Activated naive CD4-positive, alpha-beta T cell treated with anti-CD3 and anti-CD28 coated beads, Interleukin-2, amount 50 U/mL, for 16 hours (primary cell): ENCODE results near the gene FGD5.
"Not testable (repeated sequence)": the region's sequence is repeated elsewhere in the genome, so short reads cannot be mapped to it uniquely, and the experiment has no call there.

Source experiments
- DNase-seq: peaks from one replicate; pipeline ENCODE4 v3.0.0-alpha.2; 2020

Gene FGD5

GRCh38 chr3:14808025-14808424 is 10.7 kb upstream of the FGD5 start:
- no peak for DNase-seq

DNA sequence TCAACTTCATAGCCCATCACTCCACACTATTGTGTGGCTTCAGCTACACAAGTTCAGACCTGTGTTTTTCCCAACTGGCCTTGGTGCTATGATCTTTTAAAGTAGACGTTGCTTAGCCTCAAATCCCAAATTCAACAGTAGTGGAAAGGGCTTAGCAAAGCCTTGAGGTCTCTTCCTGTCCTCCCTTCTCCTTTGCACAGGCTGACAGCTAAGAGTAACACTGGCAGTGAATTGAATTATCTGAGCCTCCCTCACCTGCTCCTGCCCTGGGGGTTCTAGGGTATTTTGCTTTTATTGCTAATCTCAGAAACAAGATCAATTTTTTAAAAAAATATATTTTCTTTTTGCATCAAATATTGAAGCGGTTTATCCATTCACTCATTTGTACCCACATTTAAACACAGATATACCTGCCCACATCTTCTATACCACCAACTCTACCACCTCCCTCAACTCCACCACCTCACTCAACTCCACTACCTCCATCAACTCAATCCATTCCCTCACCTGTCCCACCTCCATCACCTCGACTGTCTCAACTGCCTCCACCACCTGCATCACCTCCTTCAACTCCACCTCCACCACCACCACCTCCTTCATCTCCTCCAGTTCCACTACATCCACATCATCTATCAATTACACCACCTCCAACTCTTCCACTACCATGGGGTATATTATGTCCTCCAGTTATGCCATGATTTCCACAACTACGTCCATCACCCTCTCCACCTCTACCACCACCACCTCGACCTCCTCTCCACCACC is 10.1 kb upstream of the FGD5 start:
- DNase-seq: no peak

GRCh38 chr3:14809611-14810010 is 9.2 kb upstream of the FGD5 start:
- not testable (repeated sequence) for DNase-seq

DNA sequence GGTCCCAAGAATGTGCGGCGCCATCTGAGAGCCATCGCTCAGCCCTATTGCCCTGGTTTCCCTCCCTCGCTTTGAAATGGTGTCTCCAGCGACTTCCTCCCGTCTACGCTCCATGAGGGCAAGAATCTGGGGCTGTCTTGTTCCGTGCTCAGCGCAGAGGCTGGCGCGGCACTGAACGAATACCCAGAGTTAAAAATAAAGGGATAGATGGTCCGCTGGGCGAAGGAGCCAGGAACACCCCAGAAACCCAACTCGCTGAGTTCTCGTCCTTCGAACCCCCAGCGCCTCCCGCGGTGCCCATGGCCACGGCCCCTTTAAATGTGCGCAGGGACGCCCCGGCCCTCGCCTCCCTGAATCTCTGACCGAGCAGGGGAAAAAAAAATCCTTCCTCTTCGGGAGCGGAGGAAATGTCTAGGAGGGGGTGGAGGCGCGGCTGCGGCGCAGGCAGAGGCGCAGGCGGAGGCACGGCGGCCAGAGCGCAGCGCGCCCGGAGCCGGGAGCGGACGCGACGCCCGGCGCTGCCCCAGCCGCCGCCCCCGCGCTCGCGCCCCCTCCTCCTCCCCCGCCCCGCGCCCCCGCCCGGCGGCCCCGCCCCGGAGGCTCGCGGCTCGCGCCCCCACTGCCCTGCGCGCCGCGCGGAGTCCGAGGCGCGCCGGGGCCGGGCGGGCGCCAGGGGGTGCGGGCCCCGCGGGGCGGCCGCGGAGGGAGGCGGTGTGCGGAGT is 8.5 kb upstream of the FGD5 start:
- DNase-seq: no peak

DNA sequence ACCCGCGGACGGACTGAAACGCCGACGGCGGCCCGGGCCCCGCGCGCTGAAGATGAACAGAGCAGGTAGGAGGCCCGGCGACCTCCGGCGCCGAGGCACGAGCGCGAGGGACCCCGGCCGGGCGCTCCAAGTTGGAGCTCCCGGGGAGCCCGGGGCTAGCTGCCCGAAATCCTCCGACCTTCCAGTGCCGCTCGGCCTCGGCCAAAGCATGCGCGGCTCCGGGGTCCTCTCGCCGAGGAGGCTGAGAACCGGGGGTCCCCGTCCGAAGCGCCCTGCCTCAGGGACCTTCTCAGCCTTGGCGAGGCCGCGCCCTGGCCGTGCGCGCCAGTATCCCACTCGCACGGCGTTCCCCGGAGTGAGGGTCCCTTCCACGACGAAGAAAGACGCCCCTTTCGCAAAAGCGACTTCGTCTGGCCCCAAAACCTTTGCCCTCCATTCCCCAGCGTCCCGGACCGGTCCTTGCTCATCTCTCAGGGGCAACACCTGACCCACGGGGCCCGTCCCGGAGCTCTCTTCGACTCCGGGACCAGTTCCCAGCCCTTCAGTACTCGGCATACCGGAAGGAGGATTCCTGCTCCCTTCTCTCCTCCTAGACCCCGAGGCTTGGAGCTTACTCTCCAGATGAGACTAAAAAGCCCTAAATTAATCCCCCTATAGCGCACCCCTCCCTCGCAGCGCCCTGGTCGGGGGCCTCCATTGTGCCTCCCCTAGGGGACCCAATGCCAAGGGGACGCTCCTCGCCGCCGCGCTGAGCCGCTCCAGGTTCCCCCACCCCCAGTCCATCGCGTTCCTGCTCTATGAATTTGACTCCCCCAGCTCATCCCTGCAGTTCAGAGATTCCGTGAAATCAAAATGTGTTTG is 7.7 kb upstream of the FGD5 start:
- DNase-seq: no peak

DNA sequence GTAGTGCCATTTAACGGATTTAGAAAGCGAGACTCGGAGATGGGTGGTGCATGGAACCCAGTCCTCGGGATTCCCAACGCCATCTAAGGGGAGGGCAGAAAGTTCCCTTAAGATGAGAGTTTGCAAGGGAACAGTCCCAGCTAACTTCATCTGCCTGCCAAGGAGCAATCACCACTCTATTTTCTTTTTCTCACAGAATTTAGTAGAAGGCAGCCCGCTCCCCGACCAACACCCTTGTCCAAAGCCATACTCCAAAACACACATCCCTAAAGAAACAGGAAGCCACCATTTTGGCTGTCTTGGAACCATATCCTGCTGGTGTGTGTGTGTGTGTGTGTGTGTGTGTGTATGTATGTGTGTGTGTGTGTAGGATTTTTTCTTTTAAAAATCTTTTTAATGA is 7.1 kb upstream of the FGD5 start:
- DNase-seq: no peak

DNA sequence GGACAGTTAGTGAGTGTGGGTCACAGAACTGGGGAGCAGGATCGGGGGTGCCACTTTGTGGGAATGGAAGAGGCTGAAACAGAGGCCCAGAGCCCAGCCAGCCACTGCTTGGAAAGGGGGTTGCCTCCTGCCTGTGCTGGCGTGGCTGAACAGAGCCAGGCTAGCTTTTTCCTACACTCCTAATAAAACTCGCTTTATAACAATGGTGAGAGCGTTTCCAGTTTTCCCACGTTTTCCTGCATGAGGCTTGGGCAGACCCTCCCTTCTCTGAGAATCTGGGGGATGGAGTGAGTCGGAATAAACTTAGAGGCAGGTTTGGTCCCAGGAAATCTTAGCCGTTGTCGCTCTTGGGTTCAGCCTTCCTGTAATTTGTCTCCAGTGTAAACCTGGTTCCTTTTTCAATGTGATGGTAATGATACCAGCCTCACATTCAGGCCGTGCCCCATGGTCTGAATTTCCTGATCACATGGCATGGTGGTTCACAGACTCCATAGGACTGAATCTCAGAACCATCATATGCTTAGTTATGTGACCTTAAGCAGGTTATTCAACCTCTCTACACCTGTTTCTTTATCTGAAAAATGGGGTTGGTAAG is 6.5 kb upstream of the FGD5 start:
- DNase-seq: no peak

DNA sequence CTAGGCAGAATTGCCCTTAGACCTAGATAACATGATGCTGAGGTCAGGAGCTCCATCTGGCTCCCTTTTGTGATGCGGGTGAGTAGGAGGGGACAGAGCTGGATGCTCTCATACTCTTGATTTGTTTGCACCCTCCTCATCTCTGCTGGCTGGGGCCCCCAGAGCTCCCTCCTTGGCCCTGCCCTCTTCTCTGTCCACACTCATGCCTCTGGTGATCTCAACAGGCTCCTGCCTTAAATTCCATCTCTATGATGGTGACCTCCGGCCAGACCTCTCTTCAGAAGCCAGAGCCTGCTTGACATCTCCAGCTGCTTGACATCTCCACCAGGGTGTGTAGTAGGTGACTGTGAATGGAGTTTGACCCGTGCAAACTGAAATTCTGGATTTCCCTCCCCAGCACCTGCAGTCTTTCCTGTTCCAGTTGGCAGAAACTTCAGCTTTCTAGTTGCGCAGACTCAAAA is 4.3 kb upstream of the FGD5 start:
- no peak for DNase-seq

GRCh38 chr3:14816359-14816758 is 2.4 kb upstream of the FGD5 start:
- no peak for DNase-seq

DNA sequence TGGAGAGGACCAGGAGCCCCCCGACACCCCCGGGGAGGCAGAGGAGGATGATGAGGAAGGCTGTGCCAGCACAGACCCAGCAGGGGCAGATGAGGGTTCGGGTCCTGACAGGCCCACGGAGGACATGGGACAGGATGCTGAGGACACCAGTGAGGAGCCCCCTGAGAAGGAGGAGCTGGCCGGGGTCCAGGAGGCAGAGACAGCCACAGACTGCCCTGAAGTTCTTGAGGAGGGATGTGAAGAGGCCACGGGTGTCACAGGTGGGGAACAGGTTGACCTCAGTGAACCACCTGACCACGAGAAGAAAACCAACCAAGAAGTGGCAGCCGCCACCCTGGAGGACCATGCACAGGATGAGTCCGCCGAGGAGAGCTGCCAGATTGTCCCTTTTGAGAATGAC is 909 bp downstream of the FGD5 start:
- no peak for DNase-seq

DNA sequence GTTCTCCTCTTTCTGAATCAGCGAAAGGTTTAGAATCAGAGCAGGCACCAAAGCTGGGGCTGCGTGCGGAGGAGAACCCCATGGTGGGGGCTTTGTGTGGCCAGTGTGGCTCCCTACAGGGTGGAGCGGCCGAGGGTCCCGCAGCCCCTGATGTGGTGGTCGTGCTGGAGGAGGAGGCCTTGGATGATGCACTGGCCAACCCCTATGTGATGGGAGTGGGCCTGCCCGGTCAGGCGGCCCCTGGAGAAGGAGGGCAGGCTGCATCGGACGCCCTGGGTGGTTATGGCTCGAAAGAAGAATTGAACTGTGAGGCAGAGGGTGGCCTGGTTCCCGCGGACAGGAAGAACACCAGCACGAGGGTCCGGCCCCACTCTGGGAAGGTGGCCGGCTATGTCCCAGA is 1.4 kb downstream of the FGD5 start:
- DNase-seq: no peak

- no peak for DNase-seq
Observed at GRCh38 chr3:14821151-14821550, 2.4 kb downstream of the FGD5 start.

DNA sequence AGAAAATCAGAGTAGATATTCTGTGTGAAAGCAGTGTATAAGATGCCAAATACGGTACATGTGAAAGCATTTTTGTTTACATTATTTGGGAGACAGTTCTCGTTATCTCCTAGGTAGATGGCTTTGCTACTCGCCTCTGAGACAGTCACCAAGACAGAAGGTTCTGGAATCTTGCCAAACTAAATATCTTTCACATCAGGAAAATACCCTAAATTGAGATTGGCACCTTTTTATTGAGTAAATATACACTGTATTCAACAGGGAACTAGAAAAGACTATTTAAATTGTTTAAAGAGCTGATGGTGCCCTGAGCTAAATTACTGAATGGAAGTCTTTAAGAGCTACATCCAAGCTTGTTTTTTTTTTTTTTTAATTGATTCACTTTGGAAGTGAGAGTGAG is 3.4 kb downstream of the FGD5 start:
- no peak for DNase-seq

GRCh38 chr3:14822670-14823390 is 4.1 kb downstream of the FGD5 start:
- no peak for DNase-seq

- no peak for DNase-seq
Observed at GRCh38 chr3:14823393-14823792, 4.6 kb downstream of the FGD5 start.

DNA sequence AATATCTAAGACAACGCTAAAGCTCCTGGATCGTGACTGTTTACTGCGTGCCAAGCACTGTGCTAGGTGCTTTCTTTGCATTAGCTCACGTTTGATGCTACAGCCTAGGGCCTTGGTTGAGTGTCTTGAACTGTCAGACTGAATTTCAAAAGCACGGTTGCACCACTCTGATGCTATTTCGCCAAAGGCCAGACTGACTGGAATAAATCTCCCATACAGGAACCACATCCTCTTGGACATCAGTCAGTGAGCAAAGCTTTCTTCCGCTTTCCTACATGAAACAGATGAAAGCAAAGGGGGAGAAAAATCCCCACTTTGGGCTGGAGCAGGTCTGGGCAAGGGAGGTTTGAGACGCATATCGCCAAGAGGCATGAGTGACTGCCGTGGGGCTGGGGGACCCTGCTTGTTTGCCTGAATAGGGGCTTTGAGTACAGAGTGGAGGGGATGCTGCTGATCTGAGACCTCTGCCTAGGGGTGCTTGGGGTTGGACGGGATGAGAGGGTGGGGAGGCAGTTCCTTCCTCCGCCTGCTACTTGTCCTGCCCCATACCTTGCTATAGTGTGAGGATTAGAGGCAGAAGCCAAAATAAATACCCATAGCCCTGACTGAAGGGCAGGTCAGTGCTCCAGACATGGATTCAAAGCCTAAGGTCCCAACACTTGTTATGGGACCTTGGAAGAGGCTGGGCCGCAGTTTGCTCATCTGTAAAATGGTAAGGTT is 5.3 kb downstream of the FGD5 start:
- no peak for DNase-seq

DNA sequence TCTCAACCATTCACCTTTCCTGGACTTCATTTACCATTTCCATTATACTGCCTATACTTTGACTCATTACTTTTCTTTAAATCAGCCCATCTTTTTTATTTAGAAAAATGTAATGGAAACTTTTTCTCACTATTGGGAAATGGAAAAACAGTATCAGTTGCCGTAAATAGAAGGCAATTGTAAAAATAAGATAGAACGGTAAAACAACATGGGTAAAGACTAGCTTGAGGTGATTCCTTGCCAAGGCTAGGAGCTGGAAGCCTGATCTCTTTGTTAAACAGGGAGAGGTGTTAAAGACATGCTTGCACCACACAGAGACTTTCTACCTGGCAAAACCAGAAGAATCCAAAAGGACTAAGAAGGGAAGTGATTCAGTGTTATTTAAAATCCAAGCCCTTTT is 5.9 kb downstream of the FGD5 start:
- DNase-seq: no peak

- no peak for DNase-seq
Observed at GRCh38 chr3:14826069-14826468, 7.3 kb downstream of the FGD5 start.

- no peak for DNase-seq
Observed at GRCh38 chr3:14827776-14828175, 9.0 kb downstream of the FGD5 start.

DNA sequence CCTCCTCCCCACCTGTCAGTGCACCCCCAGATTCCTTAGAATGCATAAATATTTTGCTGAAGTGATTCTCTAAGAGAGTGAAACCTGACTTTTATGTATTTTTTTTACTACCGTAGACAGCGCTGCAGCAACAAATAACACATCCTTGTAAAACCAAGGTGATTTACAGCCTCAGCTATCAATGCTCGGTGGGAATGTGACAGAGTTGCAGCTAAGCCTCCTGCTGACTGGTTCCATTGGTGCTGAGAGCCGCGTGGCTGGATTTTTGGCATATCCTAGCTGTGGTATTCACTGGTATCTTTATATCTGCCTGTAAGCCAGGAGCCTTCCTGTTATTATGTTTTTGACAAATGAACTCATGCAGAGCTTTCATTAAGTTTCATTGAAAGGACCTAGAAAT is 11.0 kb downstream of the FGD5 start:
- no peak for DNase-seq

GRCh38 chr3:14831916-14832450 is 13.2 kb downstream of the FGD5 start:
- no peak for DNase-seq
